ENCODE measurements around the gene PTPRG.
A peak's percentile ranks its signal among the peaks of the same experiment; 100 is the strongest.
"Not testable (repeated sequence)": the region's sequence is repeated elsewhere in the genome, so short reads cannot be mapped to it uniquely, and the experiment has no call there.

PTPRG gene

GRCh38 chr3:61714225-61714624 is 152.9 kb downstream of the PTPRG start:
- H3K4me3 Mint-ChIP-seq: no peak overlapping the region
- no peak for DNase-seq
- H3K4me1 Mint-ChIP-seq: peaks cover 49% of the 10 kb centered on the region
- TF ChIP-seq CTCF (IDR thresholded peaks at IDR 0.05): no peak
- H3K9me3 Mint-ChIP-seq: peaks cover 27% of the 10 kb centered on the region
- no peak overlapping the region for H3K27ac Mint-ChIP-seq
- H3K36me3 Mint-ChIP-seq (ENCODE audit: low read depth): peaks cover 37% of the 10 kb centered on the region
- no peaks in the 10 kb centered on the region for H3K27me3 Mint-ChIP-seq (ENCODE audit: low read depth, poor library complexity)

DNA sequence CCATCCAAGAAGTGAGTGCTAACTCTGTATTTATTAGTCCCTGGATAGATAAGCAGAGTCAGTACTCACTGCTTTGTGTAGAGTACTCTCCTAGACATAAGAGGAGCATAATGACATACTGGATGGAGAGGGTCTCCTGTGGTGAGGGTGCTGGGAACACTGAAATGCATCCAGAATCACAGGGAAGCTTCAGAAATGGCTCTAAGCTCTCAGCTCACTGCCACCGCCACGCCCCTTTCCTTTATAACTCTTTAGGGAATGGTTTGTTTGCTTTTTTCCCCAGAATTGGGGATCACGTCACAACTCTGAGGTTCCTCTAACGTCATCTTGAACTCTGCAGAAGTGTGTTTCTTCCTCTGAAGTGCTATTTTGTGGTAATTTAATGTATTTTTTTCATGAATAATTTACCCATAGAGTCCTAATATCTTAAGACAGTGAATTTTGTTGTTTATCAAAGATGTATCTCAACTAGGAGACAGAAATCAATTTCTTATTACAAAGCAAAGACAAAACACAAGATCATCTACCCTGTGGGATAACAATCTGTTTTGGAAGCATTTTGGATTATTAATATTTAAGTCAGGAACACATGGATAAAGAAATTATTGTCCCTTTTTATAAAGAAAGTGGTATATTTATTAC is 154.6 kb downstream of the PTPRG start:
- Mint-ChIP-seq H3K36me3 (ENCODE audit: low read depth) (peaks cover 30% of the 10 kb centered on the region), H3K4me1 (peaks cover 47% of the 10 kb centered on the region), H3K4me3 (no peak overlapping the region), H3K27ac (peak overlapping the region; percentile 74), H3K9me3 (peaks cover 17% of the 10 kb centered on the region), H3K27me3 (ENCODE audit: low read depth, poor library complexity) (no peaks in the 10 kb centered on the region)
- DNase-seq: no peak
- no peak for TF ChIP-seq CTCF (IDR thresholded peaks at IDR 0.05)

- not testable (repeated sequence) for H3K27me3 Mint-ChIP-seq (ENCODE audit: low read depth, poor library complexity); DNase-seq; H3K27ac Mint-ChIP-seq; H3K4me3 Mint-ChIP-seq
- Mint-ChIP-seq H3K36me3 (ENCODE audit: low read depth) (peaks cover 30% of the 10 kb centered on the region), H3K9me3 (peaks cover 11% of the 10 kb centered on the region), H3K4me1 (peaks cover 47% of the 10 kb centered on the region)
These were observed 155.3 kb downstream of the PTPRG start for GRCh38 chr3:61716693-61717092.

DNA sequence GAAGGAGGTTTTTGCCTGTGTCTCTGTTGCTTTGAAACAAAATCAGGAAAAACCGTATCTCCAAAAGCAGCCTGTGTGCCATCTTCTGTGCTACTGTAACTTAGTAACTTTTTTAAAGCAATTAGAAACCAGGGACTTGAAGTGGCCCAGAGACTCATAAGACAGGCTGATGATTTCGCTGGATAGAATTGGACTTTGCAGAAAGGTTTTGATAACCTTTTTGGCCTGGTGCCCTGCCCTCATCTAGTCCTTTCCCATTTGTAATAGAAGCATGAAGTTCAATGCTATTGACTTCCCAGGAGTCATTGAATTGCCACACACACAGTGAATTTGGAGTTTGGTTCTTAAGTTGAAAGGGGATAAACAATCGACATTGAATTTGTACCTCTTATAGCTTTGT is 157.2 kb downstream of the PTPRG start:
- H3K4me1 Mint-ChIP-seq: peaks cover 42% of the 10 kb centered on the region
- H3K27ac Mint-ChIP-seq: no peak overlapping the region
- DNase-seq: no peak
- H3K27me3 Mint-ChIP-seq (ENCODE audit: low read depth, poor library complexity): no peaks in the 10 kb centered on the region
- no peak for TF ChIP-seq CTCF (IDR thresholded peaks at IDR 0.05)
- peaks cover 15% of the 10 kb centered on the region for H3K9me3 Mint-ChIP-seq
- no peak overlapping the region for H3K4me3 Mint-ChIP-seq
- H3K36me3 Mint-ChIP-seq (ENCODE audit: low read depth): peaks cover 33% of the 10 kb centered on the region

DNA sequence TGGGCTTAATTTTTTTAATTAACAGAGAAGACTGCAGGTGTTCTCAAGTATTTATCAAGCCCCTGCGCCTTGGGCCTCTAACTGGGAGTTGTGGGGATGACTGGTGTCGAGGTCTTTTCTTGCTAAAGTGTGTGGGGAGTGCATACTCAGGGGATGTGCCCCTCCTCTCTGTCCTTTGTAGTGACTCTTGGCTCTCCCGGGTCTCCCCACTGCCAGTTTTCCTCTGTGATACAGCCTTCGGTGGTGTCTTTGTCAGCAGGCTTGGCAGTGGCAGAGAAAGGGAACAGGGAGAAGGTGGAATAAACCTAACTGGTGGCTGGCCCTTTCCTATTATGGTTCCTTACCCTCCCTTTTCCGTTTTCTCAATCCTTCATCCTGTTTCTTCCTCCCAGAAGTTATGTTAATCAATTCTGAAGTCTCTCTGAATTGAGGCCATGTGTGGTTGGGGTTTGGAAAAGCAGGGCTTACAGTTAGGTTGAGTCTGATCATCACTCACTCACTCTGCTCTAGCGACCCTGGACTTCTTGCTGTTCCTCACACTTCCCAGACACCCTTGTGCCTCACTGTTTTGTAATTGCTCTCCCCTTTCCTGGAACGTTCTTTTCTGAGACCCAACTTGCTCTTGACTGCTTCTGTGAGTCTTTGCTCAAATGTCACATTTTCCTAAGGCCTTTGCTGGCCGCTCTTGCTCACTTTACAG is 158.1 kb downstream of the PTPRG start:
- H3K4me1 Mint-ChIP-seq: peaks cover 42% of the 10 kb centered on the region
- H3K9me3 Mint-ChIP-seq: peaks cover 14% of the 10 kb centered on the region
- H3K27ac Mint-ChIP-seq: peak overlapping the region; percentile 70
- peaks cover 32% of the 10 kb centered on the region for H3K36me3 Mint-ChIP-seq (ENCODE audit: low read depth)
- H3K27me3 Mint-ChIP-seq (ENCODE audit: low read depth, poor library complexity): no peaks in the 10 kb centered on the region
- TF ChIP-seq CTCF (IDR thresholded peaks at IDR 0.05): no peak
- no peak for DNase-seq
- no peak overlapping the region for H3K4me3 Mint-ChIP-seq

DNA sequence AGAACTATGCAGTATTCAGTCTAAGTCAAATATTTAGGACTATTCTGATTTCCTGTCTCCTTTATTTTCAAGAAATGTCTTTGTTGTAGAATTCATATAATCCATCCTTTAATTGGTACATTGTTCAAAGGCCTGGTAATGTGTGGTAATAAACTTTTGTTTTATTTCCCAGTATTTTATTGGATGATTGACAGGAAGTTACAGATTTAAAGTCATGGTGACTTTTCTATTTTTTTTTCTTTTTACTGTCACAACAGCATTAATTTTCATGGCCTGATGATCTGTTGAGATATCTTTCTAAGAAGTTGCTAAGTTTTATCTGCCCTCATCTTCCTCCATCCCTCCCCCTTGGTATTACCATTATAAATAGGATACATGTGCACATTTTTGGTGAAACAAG is 161.7 kb downstream of the PTPRG start:
- Mint-ChIP-seq H3K9me3 (peaks cover 14% of the 10 kb centered on the region), H3K4me3 (no peak overlapping the region), H3K36me3 (ENCODE audit: low read depth) (peaks cover 43% of the 10 kb centered on the region), H3K27me3 (ENCODE audit: low read depth, poor library complexity) (peaks cover 2% of the 10 kb centered on the region), H3K4me1 (peaks cover 46% of the 10 kb centered on the region), H3K27ac (no peak overlapping the region)
- no peak for TF ChIP-seq CTCF (IDR thresholded peaks at IDR 0.05)
- no peak for DNase-seq

Measured in nephron progenitor cell (in vitro differentiated cells).